ENCODE measurements around the gene KRCC1.
"Not testable (repeated sequence)": the region's sequence is repeated elsewhere in the genome, so short reads cannot be mapped to it uniquely, and the experiment has no call there.

Gene KRCC1

DNA sequence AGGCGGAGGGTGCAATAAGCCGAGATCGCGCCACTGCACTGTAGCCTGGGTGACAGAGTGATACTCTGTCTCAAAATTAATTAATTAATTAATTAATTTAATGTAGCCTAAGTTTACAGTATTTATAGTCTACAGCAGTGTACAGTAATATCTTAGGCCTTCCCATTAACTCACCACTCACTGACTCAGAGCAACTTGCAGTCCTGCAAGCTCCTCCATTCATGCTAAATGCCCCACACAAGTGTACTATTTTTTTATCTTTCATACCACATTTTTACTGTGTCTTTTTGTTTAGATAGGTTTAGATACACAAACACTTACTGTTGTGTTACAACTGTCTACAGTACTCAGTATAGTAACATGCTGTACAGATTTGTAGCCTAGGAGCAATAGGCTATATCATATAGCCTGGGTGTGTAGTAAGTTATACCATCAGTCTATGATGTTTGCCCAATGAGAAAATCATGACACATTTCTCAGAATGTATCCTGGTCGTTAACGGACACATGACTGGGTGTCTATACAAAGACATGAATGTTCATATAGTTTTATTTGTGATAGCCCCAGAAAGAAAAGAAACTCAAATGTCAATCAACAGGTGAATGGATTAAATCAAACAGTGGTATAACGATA, 23.4 kb downstream of the KRCC1 start:
- no peak for DNase-seq (ENCODE audit: insufficient read length)
- no peak for FAIRE-seq
- TF ChIP-seq TAF1 (IDR thresholded peaks at IDR 0.05; ENCODE audit: borderline replicate concordance, low read depth, low read length) (no peak), POLR2AphosphoS5 (IDR thresholded peaks at IDR 0.05; ENCODE audit: low read depth, low read length) (no peak), POLR2A (IDR thresholded peaks at IDR 0.05; ENCODE audit: low read depth, low read length) (no peak)

- TF ChIP-seq POLR2A (IDR thresholded peaks at IDR 0.05; ENCODE audit: low read depth, low read length): no peak
- no peak for TF ChIP-seq POLR2AphosphoS5 (IDR thresholded peaks at IDR 0.05; ENCODE audit: low read depth, low read length)
- TF ChIP-seq TAF1 (IDR thresholded peaks at IDR 0.05; ENCODE audit: borderline replicate concordance, low read depth, low read length): no peak
- DNase-seq (ENCODE audit: insufficient read length) (no peak), FAIRE-seq (no peak)
Observed at GRCh38 chr2:88028931-88029330, 26.7 kb downstream of the KRCC1 start.

- TF ChIP-seq POLR2A (IDR thresholded peaks at IDR 0.05; ENCODE audit: low read depth, low read length): no peak
- TF ChIP-seq POLR2AphosphoS5 (IDR thresholded peaks at IDR 0.05; ENCODE audit: low read depth, low read length): no peak
- no peak for TF ChIP-seq TAF1 (IDR thresholded peaks at IDR 0.05; ENCODE audit: borderline replicate concordance, low read depth, low read length)
- FAIRE-seq (no peak), DNase-seq (ENCODE audit: insufficient read length) (no peak)
Observed at GRCh38 chr2:88027697-88028389, 27.7 kb downstream of the KRCC1 start.

- FAIRE-seq (no peak), DNase-seq (ENCODE audit: insufficient read length) (no peak)
- TF ChIP-seq POLR2AphosphoS5 (IDR thresholded peaks at IDR 0.05; ENCODE audit: low read depth, low read length) (no peak), POLR2A (IDR thresholded peaks at IDR 0.05; ENCODE audit: low read depth, low read length) (no peak), TAF1 (IDR thresholded peaks at IDR 0.05; ENCODE audit: borderline replicate concordance, low read depth, low read length) (no peak)
Observed at GRCh38 chr2:88024509-88024908, 31.1 kb downstream of the KRCC1 start.

GRCh38 chr2:88022669-88022921, 33.0 kb downstream of the KRCC1 start:
- DNase-seq (ENCODE audit: insufficient read length) (no peak), FAIRE-seq (no peak)
- TF ChIP-seq TAF1 (IDR thresholded peaks at IDR 0.05; ENCODE audit: borderline replicate concordance, low read depth, low read length): no peak
- no peak for TF ChIP-seq POLR2AphosphoS5 (IDR thresholded peaks at IDR 0.05; ENCODE audit: low read depth, low read length)
- TF ChIP-seq POLR2A (IDR thresholded peaks at IDR 0.05; ENCODE audit: low read depth, low read length): no peak

- DNase-seq (ENCODE audit: insufficient read length) (no peak), FAIRE-seq (no peak)
- TF ChIP-seq TAF1 (IDR thresholded peaks at IDR 0.05; ENCODE audit: borderline replicate concordance, low read depth, low read length): no peak
- TF ChIP-seq POLR2A (IDR thresholded peaks at IDR 0.05; ENCODE audit: low read depth, low read length): no peak
- TF ChIP-seq POLR2AphosphoS5 (IDR thresholded peaks at IDR 0.05; ENCODE audit: low read depth, low read length): no peak
Observed at GRCh38 chr2:88019985-88020384, 35.6 kb downstream of the KRCC1 start.

- DNase-seq (ENCODE audit: insufficient read length) (no peak), FAIRE-seq (no peak)
- no peak for TF ChIP-seq TAF1 (IDR thresholded peaks at IDR 0.05; ENCODE audit: borderline replicate concordance, low read depth, low read length)
Observed at GRCh38 chr2:88018909-88019308, 36.7 kb downstream of the KRCC1 start.

DNA sequence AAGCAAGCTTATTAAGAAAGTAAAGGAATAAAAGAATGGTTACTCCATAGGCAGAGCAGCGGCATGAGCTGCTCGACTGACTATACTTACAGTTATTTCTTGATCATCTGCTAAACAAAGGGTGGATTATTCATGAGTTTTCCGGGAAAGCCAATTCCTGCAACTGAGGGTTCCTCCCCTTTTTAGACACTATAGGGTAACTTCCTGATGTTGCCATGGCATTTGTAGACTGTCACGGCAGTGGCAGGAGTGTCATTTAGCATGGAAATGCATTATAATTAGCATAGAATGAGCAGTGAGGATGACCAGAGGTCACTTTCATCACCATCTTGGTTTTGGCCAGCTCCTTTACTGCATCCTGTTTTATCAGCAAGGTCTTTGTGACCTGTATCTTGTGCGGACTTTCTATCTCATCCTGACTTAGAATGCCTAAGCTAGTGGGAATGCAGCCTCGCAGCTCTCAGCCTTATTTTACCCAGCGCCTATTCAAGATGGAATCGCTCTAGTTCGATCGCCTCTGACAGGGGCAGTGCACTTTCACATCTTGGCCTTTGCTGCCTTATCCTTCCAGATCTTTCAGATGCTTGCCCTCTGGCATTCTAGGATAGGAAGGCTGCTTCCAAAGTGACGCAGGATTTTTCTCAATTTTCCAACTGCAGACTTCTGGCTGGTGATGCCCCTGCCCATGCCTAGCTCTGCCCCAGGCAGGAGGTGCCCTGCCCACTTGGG, 37.3 kb downstream of the KRCC1 start:
- not testable (repeated sequence) for DNase-seq (ENCODE audit: insufficient read length); FAIRE-seq

DNA sequence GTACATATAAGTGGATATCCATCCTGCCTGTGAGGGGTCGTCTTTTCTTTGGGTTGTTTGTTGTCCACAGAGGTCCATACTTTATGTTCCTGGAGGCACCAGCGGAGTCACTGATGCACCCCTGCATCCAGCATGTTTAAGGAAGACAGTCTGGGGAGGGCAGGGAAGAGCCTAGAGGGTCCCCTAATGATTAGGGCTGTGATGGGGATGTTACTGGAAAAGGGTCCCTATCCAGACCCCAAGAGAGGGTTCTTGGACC, 37.9 kb downstream of the KRCC1 start:
- FAIRE-seq; DNase-seq (ENCODE audit: insufficient read length): not testable (repeated sequence)

- DNase-seq (ENCODE audit: insufficient read length) (peak; percentile 54), FAIRE-seq (peak; percentile 40)
- TF ChIP-seq POLR2A (IDR thresholded peaks at IDR 0.05; ENCODE audit: low read depth, low read length) (no peak), TAF1 (IDR thresholded peaks at IDR 0.05; ENCODE audit: borderline replicate concordance, low read depth, low read length) (no peak), POLR2AphosphoS5 (IDR thresholded peaks at IDR 0.05; ENCODE audit: low read depth, low read length) (no peak)
Observed at GRCh38 chr2:88016960-88017779, 38.4 kb downstream of the KRCC1 start.

- TF ChIP-seq TAF1 (IDR thresholded peaks at IDR 0.05; ENCODE audit: borderline replicate concordance, low read depth, low read length) (no peak), POLR2A (IDR thresholded peaks at IDR 0.05; ENCODE audit: low read depth, low read length) (peak; percentile 100), POLR2AphosphoS5 (IDR thresholded peaks at IDR 0.05; ENCODE audit: low read depth, low read length) (peak; percentile 100)
- FAIRE-seq (peak; percentile 54), DNase-seq (ENCODE audit: insufficient read length) (peak; percentile 45)
Observed at GRCh38 chr2:88016086-88016959, 39.3 kb downstream of the KRCC1 start, which contains the start of gene RNU2-63P. Gene RNU2-63P, minus strand, starts transcription at chr2:88016547.

All from GM12892 (cell line).